HG03521 (cell line): ENCODE data around the gene PRKCH.

ENCODE experiments used
- ATAC-seq: cut with Tn5 transposase; IDR thresholded peaks from one replicate; pipeline ENCODE4 v1.9.1; 2021; ENCODE audit warnings: mild to moderate bottlenecking, moderate library complexity; ENCODE audit not compliant: unreplicated experiment

The PRKCH gene

DNA sequence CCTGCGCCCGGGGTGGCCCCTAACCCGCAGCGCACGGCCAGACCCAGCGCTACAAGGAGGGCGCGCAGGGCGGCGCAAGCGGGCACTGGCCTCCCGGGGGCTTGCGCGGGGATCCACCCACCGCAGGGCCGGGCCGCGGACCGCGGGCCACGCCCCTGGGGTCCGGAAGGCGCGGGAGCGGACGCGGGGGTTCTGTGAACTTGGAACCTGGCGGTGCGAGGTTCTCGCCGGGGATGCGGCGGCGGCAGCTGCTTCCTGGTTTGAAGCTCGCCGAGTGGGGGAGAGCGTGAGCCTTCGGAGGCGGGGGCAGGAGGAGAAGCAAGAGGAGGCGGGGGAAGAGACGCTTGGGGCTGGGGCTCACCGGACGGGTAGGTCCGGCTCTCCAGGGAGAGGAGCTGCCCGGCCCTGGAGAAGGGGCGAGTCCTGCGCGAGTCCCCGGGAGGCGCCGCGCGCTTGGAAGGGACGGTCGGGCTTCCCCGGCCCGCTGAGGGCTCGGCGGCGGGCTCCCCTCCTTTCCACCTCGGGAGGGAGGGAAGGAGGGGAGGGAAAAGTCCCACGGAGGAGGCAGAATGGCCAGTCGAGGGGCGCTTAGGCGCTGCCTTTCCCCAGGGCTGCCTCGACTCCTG lies at the start of gene PRKCH:
TSS of gene PRKCH (plus strand) at position 195 of the 626 bp plus-strand sequence. CDS start 523 bp downstream, outside the sequence.
- ATAC-seq: peak; percentile 46

DNA sequence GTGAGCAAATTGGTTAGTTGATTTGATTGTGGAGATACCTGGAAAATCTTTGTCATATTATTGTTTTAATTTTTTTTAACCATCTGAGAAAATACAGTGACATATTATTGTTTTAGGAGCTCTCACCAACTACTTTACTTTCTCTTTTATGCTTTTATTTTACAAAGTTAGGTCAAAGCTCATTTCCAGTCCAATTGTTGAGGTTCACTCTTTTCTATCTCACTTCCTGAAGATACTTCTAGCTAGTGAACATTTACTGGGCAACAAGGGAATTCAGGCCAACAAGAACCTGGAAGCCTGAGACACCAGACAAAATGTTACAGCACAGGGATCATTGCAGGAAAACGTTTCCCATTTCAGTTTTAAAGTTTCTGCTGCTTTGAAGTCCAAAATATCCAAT lies 44.1 kb upstream of the PRKCH start:
- ATAC-seq: no peak

DNA sequence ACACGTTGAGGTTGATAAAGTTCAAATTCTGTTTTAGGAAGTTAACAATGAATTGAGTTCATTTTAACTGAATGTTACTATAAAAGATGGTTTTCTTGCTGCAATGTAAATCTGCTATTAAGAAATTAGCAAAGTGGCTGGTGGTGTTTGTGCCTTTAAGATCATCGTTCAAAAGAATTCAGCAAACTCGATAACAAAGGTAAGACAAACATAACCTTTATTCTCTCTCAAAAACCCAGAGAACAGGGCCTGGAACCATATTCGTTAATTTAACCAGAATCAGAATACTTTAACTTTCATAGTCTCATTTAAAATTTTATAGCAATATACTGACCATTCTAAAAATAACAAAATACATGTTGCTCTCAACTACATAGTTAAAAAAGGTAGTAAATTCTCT lies 43.6 kb upstream of the PRKCH start:
- no peak for ATAC-seq

DNA sequence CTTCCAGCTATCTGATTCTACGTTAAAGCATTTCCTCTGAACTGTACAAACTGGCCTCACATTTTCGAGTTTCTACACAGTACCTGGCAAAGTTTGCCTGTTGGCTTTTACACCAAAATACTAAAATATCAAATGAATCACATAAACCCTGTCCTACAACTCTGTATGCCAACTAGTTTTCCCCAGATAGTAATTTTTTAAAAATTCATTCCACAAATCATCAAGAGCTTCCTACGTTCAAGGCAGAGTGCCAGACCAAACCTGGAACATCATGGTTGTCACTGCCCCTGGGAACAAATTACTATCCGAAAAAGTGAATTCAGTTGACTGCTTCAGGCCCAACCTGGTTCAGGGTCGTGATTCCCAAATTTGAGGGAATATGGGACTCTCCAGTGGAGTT lies 42.3 kb upstream of the PRKCH start:
- ATAC-seq: no peak

DNA sequence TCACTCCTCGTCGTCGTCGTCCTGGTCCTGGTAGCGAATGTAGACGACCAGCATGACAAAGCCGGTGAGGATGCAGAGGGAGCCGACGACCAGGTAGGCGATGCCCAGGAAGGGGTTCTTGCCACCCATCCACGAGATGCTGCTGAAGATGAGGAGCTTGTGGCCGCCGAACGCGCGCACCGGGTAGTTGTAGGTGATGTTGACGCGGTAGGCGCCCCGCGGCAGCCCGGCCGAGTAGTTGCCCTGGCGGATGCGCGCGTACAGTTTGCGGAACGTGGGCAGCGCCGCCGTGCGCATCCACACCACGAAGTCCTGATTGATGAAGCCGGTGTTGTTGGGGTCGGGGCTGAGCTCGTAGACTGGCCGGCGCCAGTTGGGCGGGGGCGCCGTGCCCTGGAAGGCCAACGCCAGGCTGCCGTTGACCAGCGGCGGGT lies 41.3 kb upstream of the PRKCH start:
- ATAC-seq: no peak

DNA sequence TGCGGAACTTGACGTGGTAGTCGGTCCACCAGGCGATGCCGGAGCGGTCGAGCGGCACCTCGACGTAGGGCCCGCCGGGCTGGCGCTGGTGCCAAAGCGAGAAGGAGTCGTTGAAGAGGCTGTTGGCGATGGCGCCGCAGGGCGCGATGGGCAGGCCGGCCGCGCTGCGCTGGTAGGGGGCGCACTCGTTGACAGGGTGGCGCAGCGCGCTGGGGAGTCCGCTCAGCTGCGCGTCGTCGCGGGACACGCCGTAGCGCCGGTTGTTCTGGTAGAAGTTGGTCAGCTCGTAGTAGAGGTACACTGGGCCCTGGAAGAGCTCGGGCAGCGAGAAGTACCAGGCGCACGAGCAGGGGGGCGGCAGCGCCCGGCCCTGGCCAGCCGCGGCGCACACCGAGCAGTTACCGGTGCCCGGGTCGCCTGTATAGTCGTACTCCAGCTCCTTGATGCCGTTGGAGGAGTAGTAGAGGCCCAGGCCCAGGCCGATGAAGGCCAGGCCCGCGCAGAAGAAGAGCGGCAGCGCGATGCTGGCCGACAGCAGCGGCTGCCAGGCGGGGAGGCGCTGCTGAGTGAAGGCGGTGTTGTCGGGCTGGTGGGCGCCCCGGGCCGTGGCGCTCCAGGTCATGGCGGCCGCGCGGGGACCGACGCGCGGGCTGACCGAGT lies 40.7 kb upstream of the PRKCH start:
- no peak for ATAC-seq

DNA sequence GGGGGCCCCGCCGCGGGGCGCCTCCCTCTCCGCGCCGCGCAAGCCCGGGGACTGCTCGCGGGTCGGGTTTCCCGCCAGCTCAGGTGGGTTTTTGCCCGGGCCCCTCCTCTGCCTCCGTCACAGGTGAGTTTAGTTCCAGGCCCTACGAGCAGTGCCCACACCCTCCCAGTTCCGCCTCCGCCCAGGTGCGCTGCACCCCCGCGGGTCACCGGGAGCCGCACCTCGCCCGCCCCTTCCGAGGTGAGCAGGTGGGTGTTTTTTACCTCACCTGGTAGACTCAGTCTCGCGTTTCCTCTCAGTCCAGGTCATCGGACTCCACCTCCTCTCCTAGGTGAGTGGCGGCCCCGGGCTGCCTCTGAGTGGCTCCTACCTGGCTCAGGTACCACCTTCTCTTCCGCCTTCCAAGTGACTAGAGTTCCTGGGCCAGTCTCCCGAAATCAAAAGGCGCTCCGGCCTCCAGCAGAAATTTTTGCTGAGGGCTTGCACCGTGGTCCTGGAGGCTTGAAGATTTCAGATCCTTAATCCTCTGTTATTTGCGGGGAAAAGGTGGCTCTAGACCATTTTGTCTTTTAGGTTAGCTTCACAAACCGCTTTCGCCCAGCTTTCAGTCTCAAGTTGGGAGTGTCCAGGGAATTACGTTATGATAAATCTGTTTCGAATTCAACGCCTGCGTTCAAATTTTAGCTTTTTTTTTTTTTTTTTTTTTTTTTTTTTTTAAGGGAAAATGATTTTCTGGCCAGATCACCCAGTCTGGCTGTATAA lies 40.0 kb upstream of the PRKCH start, which contains the start of gene TMEM30B:
TSS of gene TMEM30B (minus strand) at position 153 of the 762 bp plus-strand sequence. CDS start 191 bp downstream, outside the sequence.
- no peak for ATAC-seq

DNA sequence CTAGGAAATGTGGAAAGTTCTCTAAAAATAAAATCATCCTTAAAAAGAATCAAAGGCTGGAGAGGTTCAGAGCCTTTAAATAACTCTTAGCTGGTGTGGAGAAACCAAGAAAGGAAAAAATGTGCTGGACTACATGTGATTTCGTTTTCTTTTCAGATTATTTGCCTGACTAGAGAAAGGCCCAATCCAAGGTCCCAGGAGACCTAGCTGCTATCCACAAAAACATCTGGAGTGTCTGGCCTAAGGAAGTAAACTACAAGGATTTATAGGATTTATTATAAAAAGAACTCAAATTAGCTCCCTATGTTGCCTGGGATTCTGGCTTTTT lies 39.5 kb upstream of the PRKCH start:
- ATAC-seq: no peak

DNA sequence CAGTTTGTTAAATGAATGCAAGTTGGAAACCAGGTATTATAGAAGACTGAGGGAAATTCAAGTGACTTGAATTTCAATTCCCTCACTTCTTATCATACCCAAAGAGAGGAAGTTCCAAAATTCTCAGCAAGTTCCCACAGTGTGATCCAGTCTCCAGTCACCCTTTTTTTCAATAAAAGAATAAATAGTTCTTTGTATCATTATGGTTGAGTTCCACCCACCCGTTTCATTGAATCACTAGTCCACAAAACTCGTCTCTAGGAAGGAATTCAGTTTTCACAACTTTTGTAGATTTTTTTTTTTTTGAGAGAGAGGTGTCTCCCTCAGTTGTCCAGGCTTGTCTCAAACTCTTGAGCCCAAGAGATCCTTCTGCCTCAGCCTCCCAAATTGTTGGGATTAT lies 38.6 kb upstream of the PRKCH start:
- ATAC-seq: no peak

DNA sequence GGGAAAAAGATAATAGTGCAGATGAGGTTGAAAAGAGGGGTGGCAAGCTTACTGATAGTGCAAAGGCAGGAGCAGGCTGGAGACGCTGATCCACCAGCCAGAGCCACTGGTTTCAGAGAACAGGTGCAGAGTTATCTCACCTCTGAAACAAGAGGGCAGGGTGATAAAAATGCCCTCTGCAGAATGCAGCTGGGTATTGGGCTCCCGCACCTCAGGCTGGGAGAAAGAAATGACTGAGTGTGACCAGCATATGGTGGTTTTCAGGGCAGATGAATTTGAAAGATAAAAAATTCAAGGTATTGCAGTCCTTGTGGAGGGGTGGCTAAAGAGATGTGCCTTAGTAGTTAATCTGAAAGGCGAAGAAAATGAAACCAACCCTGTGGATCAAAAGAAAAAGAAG lies 37.4 kb upstream of the PRKCH start:
- ATAC-seq: no peak

DNA sequence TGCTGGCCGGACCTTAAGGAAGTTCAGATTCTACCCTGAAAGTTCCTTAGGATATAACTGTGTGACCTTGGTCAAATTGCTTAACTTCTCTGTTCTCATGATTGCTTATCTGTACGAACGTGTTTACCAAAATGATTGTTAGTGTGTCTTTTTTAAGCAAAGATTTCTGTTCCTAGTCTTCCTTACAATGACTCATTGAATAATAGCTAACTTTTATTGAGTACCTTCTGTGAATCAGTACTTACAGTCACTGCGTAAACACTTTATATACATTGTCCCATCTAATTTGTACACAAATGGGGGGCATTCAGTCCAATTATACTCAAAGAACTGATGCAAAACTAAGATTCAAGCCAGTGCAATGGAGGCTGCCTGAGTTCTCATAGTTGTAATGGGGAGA lies 36.0 kb upstream of the PRKCH start:
- ATAC-seq: no peak

DNA sequence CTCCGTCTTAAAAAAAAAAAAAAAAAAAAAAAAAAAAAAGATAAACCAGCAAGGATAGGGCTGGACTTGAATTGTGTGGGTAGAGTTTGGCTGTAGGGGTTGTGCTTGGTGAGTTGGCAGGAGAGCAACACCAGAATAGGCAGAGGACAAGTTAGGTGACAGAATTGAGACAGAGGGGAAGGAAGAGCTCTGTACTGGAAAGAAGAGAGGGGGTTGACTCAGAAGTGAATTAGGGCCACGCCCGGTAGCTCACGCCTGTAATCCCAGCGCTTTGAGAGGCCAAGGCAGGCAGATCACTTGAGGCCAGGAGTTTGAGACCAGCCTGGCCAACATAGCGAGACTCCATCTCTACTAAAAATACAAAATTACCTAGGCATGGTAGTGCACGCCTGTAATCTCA lies 34.2 kb upstream of the PRKCH start:
- ATAC-seq: no peak

DNA sequence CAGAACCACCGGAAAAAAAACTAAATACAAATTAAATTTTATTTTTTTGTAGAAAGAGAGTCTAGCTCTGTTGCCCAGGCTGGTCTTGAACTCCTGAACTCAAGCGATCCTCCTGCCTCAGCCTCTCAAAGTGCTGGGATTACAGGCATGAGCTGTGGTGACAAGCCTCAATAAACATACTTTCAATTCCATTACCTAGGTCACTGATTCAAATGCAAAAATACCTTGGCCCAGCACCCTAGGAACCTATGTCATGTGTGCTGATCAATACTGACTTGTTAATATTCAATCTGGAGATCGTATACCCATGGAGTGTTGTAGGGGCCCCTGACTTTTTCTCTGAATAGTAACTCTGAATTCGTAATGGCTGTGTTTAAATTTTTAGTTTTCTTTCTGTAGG lies 33.2 kb upstream of the PRKCH start:
- ATAC-seq: no peak

DNA sequence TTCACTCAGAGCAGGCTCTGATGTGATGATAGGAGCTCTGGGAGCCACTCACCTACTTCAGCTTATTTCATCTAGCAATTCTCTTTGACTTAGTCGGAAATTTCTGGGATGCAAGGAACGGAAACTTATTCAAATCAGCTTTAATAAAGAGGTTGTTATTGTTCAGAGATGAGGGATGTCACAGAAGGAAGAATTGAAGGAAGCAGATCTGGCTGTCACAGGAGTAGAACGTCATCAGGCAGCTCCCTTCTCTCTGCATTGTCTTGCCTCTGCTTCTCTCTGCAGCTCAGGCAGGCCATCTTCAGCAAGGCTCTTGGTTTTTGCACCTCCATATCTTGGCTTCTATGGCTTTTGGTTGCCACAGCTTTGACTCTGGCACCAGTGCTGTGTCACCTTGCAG lies 32.7 kb upstream of the PRKCH start:
- ATAC-seq: no peak

DNA sequence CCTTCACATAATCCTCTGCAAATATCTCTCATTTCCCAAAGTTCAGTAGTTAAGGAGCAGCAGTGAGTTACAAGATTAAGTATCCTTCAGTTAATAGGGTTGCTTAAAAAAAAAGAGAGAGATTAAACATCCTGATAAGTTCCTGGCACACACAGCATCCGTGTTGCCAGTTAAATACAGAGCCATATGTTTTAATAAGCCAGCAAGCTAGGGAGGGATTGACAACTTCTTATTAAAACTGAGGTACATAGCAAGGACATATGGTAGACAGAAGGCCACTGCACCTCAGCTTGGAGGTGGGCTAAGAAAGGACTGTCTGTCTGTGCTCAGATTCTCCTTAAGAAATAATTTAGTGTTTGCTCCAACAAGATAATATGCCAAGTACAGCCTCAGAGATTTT lies 30.7 kb upstream of the PRKCH start:
- no peak for ATAC-seq

DNA sequence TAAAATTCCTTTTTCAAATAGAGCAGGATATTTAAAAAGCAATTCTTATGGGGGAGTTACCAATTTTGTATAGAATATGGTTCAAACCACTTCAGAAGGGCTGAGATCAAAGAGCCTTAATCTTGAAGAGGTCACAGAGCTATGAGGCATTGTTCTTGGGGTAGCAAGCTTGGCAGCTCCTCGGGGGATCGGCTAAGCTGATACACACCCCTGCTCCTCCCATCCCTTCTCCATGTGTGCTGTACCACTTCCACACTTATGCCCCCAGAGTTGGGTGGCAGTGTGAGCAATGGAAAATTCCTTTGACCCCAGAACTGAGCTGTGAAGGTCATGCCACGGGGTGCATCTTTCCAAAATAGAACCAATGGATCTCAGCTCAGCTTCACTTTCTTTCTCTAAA lies 25.2 kb upstream of the PRKCH start:
- ATAC-seq: no peak

DNA sequence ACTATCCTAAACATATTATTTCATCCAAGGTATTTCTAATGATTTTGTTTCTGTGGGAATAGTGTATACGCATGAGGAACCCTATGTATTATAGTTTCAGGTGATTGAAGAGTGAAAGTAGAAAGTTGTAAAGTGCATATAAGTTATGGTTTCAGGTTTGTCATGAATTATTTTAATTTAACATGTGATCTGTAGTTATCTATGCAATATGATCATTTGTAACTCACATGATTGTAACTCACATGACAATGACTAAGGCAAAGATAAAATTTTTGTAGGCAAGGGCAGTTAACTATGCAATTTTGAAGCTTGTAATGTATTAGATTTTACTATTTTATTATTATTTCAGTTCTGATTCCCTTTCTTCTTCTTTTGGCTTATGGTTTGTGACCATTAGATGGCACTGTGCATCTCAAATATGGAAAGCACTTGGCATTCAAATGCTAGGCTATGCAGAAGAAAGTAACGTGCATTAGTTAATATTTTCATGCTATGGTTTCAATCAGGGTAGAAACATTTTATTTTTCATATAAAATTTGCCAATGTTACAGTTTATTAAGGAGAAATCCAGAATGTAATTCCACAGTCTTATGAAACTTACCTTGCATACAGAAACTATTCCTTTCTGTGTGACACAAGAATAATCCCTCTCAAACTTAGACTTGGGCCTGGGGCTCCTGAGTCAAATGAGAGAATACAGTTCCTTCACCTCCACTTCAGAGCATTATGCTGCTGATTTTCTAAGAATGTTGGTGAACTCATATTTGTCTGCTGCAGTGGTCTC lies 24.5 kb upstream of the PRKCH start:
- ATAC-seq: no peak

DNA sequence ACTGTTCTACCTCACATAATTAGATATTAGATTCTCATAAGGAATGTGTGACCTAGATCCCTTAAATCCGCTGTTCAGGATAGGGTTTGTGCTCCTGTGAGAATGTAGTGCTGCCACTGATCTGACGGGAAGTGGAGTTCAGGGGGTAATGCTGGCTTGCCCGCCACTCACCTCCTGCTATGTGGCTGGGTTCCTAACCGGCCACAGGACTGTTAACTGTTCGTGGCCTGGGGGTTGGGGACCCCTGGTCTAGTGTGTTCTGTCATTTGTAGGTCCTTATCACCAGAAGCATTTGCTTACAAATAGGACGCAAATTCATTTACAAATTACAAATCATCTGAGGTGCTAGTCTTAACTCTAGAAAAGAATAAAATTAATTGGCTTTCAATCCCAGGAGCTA lies 23.8 kb upstream of the PRKCH start:
- no peak for ATAC-seq

DNA sequence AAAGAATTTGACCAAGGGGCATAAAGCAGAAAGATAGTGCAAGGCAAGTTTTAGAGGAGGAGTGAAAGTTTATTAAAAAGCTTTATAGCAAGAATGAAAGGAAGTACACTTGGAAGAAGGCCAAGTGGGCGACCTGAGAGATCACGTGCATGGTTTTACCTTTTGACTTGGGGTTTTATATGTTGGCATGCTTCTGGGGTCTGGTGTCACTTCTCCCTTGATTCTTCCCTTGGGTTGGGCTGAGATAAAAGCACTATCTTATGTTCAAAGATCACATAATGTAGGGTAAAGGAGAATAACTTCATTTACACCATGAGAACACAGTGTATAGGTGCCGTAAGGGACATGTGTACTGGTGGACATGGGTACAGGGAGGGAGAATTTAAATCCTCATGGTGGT lies 22.6 kb upstream of the PRKCH start:
- ATAC-seq: no peak

DNA sequence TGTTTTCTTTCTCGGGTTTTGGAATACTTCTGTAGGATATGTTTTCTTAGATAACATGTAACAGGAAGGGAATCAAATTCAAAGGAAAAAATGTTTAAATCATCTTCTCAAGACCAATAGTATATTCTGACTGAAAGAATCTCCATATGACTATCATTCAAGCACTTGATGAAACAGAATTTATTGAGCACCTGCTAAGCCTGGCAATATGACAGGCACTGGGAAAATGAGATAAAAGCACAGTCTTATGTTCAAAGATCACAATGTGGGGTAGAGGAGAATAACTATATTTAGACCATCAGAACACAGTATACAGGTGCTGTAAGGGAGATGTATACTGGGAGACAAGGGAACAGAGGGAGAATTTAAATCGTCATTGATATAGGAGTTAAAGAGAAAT lies 21.2 kb upstream of the PRKCH start:
- no peak for ATAC-seq

DNA sequence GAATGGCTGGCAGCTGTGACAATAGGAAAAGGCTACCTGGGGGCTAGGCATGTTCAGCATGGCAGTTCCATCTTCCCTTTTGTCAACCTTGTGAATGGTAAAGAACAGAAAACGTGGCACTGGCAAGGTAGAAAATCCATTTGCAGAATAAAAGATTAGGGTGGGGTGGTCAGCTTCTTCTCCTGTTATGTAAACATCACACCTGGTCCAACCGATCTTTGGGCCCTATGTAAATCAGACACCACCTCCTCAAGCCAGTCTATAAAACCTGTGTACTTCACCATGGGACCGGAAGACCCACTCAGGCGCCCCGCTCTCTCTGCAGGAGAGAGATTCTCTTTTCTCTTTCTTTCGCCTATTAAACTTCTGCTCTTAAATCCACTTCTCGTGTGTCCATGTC lies 20.6 kb upstream of the PRKCH start:
- no peak for ATAC-seq
